ENCODE results near the gene ATP1A4. TPM values are rescaled to one million over a fixed set of nuclear protein-coding genes. Genes with fewer than 3 reads are reported as not detected.

ATP1A4 gene
- total RNA-seq, 6 experiments from 2014 or later: not detected

GRCh38 chr1:160210561-160210960, 59.2 kb downstream of the ATP1A4 start:
- intact Hi-C loops (cut with DNase I): no loop called here
- 80% methylated on average over 1 of the region's 5 CpGs for WGBS (ENCODE audit: insufficient coverage, low coverage, low lambda C conversion rate, missing lambda C conversion rate)
- DNase-seq: no peak
- no peak overlapping the region for H3K4me3 ChIP-seq
- TF ChIP-seq CTCF (IDR thresholded peaks at IDR 0.05): no peak
- TF ChIP-seq POLR2A (IDR thresholded peaks at IDR 0.05): no peak
- no peak overlapping the region for H3K27ac ChIP-seq
- H3K9me3 ChIP-seq: no peaks in the 10 kb centered on the region
- H3K27me3 ChIP-seq: no peaks in the 10 kb centered on the region
- H3K36me3 ChIP-seq: peaks cover 0 to 35% (median 5%) of the 10 kb centered on the region in 4 donors
- ATAC-seq: no peak
- peaks cover 0 to 7% (median 0%) of the 10 kb centered on the region in 4 donors for H3K4me1 ChIP-seq

- H3K27ac ChIP-seq: no peak overlapping the region
- no peak for DNase-seq
These were observed 59.8 kb downstream of the ATP1A4 start for GRCh38 chr1:160211046-160211790.

GRCh38 chr1:160214481-160215140, 63.2 kb downstream of the ATP1A4 start:
- Histone ChIP-seq H3K36me3 (peaks cover 0 to 74% (median 23%) of the 10 kb centered on the region in 4 donors), H3K27ac (no peak overlapping the region)

More at GRCh38 chr1:160211046-160211790, 59.8 kb downstream of the ATP1A4 start:
- 77% methylated on average over 9 of the region's 10 CpGs for WGBS (ENCODE audit: insufficient coverage, low coverage, low lambda C conversion rate, missing lambda C conversion rate)
- no peaks in the 10 kb centered on the region for H3K27me3 ChIP-seq
- H3K9me3 ChIP-seq: no peaks in the 10 kb centered on the region
- intact Hi-C loops (cut with DNase I): no loop called here
- no peak overlapping the region for H3K4me3 ChIP-seq
- no peak for ATAC-seq
- H3K4me1 ChIP-seq: peaks cover 0 to 2% (median 0%) of the 10 kb centered on the region in 4 donors
- TF ChIP-seq POLR2A (IDR thresholded peaks at IDR 0.05): no peak
- TF ChIP-seq CTCF (IDR thresholded peaks at IDR 0.05): no peak
- H3K36me3 ChIP-seq: peaks cover 0 to 42% (median 8%) of the 10 kb centered on the region in 4 donors

GRCh38 chr1:160216301-160216700, 64.9 kb downstream of the ATP1A4 start:
- intact Hi-C loops (cut with DNase I): no loop called here
- TF ChIP-seq CTCF (IDR thresholded peaks at IDR 0.05): no peak
- TF ChIP-seq POLR2A (IDR thresholded peaks at IDR 0.05): no peak
- Histone ChIP-seq H3K9me3 (no peaks in the 10 kb centered on the region), H3K4me1 (peaks cover 0 to 15% (median 5%) of the 10 kb centered on the region in 4 donors), H3K4me3 (no peak overlapping the region), H3K36me3 (peaks cover 0 to 88% (median 29%) of the 10 kb centered on the region in 4 donors), H3K27ac (no peak overlapping the region), H3K27me3 (no peaks in the 10 kb centered on the region)
- DNase-seq (no peak), ATAC-seq (no peak)

More at GRCh38 chr1:160214481-160215140, 63.2 kb downstream of the ATP1A4 start:
- Histone ChIP-seq H3K4me3 (no peak overlapping the region), H3K27me3 (no peaks in the 10 kb centered on the region), H3K4me1 (peaks cover 0 to 9% (median 3%) of the 10 kb centered on the region in 4 donors), H3K9me3 (no peaks in the 10 kb centered on the region)
- no peak for TF ChIP-seq CTCF (IDR thresholded peaks at IDR 0.05)
- TF ChIP-seq POLR2A (IDR thresholded peaks at IDR 0.05): no peak
- DNase-seq (no peak), ATAC-seq (no peak)
- intact Hi-C loops (cut with DNase I): no loop called here
- 75% methylated on average over 2 of the region's 3 CpGs for WGBS (ENCODE audit: insufficient coverage, low coverage, low lambda C conversion rate, missing lambda C conversion rate)

All from right lobe of liver (tissue), 6 donors.